ENCODE data around the gene CERS2.

The CERS2 gene

GRCh38 chr1:150995896-150996295, 21.3 kb upstream of the CERS2 start:
- Histone ChIP-seq H3K4me3 (ENCODE audit: low read length) (no peak overlapping the region), H3K9me3 (replicated peaks; ENCODE audit: low read length) (no peaks in the 10 kb centered on the region), H3K4me1 (ENCODE audit: control insufficient read depth, insufficient read depth, low read length) (peaks cover 17% of the 10 kb centered on the region), H3K4me2 (ENCODE audit: low read length) (no peak overlapping the region), H3K9ac (ENCODE audit: low read depth, low read length) (no peak overlapping the region), H3K36me3 (ENCODE audit: insufficient read depth, low read length) (peaks cover 9% of the 10 kb centered on the region), H3K27me3 (ENCODE audit: control insufficient read depth, insufficient read depth, low read length) (no peaks in the 10 kb centered on the region)

- H3K4me3 ChIP-seq (ENCODE audit: low read length): no peak overlapping the region
Observed at GRCh38 chr1:150995460-150995859, 20.8 kb upstream of the CERS2 start.

GRCh38 chr1:150994248-150994647, 19.6 kb upstream of the CERS2 start:
- H3K4me3 ChIP-seq (ENCODE audit: low read length): no peak overlapping the region
- peaks cover 9% of the 10 kb centered on the region for H3K36me3 ChIP-seq (ENCODE audit: insufficient read depth, low read length)
- no peaks in the 10 kb centered on the region for H3K27me3 ChIP-seq (ENCODE audit: control insufficient read depth, insufficient read depth, low read length)
- H3K4me2 ChIP-seq (ENCODE audit: low read length): no peak overlapping the region
- peaks cover 10% of the 10 kb centered on the region for H3K4me1 ChIP-seq (ENCODE audit: control insufficient read depth, insufficient read depth, low read length)
- H3K9ac ChIP-seq (ENCODE audit: low read depth, low read length): no peak overlapping the region
- no peaks in the 10 kb centered on the region for H3K9me3 ChIP-seq (replicated peaks; ENCODE audit: low read length)

More at GRCh38 chr1:150995460-150995859, 20.8 kb upstream of the CERS2 start:
- Histone ChIP-seq H3K9ac (ENCODE audit: low read depth, low read length) (no peak overlapping the region), H3K4me1 (ENCODE audit: control insufficient read depth, insufficient read depth, low read length) (peaks cover 17% of the 10 kb centered on the region), H3K9me3 (replicated peaks; ENCODE audit: low read length) (no peaks in the 10 kb centered on the region), H3K4me2 (ENCODE audit: low read length) (no peak overlapping the region), H3K36me3 (ENCODE audit: insufficient read depth, low read length) (peaks cover 9% of the 10 kb centered on the region), H3K27me3 (ENCODE audit: control insufficient read depth, insufficient read depth, low read length) (no peaks in the 10 kb centered on the region)

GRCh38 chr1:150992626-150993025, 18.0 kb upstream of the CERS2 start:
- H3K36me3 ChIP-seq (ENCODE audit: insufficient read depth, low read length): peaks cover 5% of the 10 kb centered on the region
- H3K9me3 ChIP-seq (replicated peaks; ENCODE audit: low read length): no peaks in the 10 kb centered on the region
- no peak overlapping the region for H3K4me3 ChIP-seq (ENCODE audit: low read length)
- H3K27me3 ChIP-seq (ENCODE audit: control insufficient read depth, insufficient read depth, low read length): no peaks in the 10 kb centered on the region
- H3K9ac ChIP-seq (ENCODE audit: low read depth, low read length): no peak overlapping the region
- peaks cover 3% of the 10 kb centered on the region for H3K4me1 ChIP-seq (ENCODE audit: control insufficient read depth, insufficient read depth, low read length)
- H3K4me2 ChIP-seq (ENCODE audit: low read length): no peak overlapping the region

GRCh38 chr1:150987924-150988323, 13.3 kb upstream of the CERS2 start:
- Histone ChIP-seq H3K4me2 (ENCODE audit: low read length) (no peak overlapping the region), H3K4me1 (ENCODE audit: control insufficient read depth, insufficient read depth, low read length) (no peaks in the 10 kb centered on the region), H3K27me3 (ENCODE audit: control insufficient read depth, insufficient read depth, low read length) (no peaks in the 10 kb centered on the region), H3K36me3 (ENCODE audit: insufficient read depth, low read length) (no peaks in the 10 kb centered on the region), H3K9me3 (replicated peaks; ENCODE audit: low read length) (no peaks in the 10 kb centered on the region), H3K9ac (ENCODE audit: low read depth, low read length) (no peak overlapping the region), H3K4me3 (ENCODE audit: low read length) (no peak overlapping the region)

- Histone ChIP-seq H3K27me3 (ENCODE audit: control insufficient read depth, insufficient read depth, low read length) (no peaks in the 10 kb centered on the region), H3K4me3 (ENCODE audit: low read length) (no peak overlapping the region)
Observed at GRCh38 chr1:150985179-150985825, 10.7 kb upstream of the CERS2 start.

GRCh38 chr1:150981805-150982712, 7.4 kb upstream of the CERS2 start, which contains the start of gene ANXA9:
ANXA9 (plus strand) TSS chr1:150982292; CDS start chr1:150983106, 814 bp downstream.
- no peak within 1 kb of the TSS for H3K9ac ChIP-seq (ENCODE audit: low read depth, low read length)
- no peaks in the 10 kb centered on the region for H3K27me3 ChIP-seq (ENCODE audit: control insufficient read depth, insufficient read depth, low read length)
- no peaks in the 10 kb centered on the region for H3K36me3 ChIP-seq (ENCODE audit: insufficient read depth, low read length)
- no peak within 1 kb of the TSS for H3K4me3 ChIP-seq (ENCODE audit: low read length)
- no peak within 1 kb of the TSS for H3K4me2 ChIP-seq (ENCODE audit: low read length)
- H3K9me3 ChIP-seq (replicated peaks; ENCODE audit: low read length): no peaks in the 10 kb centered on the region
- H3K4me1 ChIP-seq (ENCODE audit: control insufficient read depth, insufficient read depth, low read length): peaks cover 38% of the 10 kb centered on the region

More at GRCh38 chr1:150985179-150985825, 10.7 kb upstream of the CERS2 start:
- no peak overlapping the region for H3K4me2 ChIP-seq (ENCODE audit: low read length)
- no peak overlapping the region for H3K9ac ChIP-seq (ENCODE audit: low read depth, low read length)
- no peaks in the 10 kb centered on the region for H3K9me3 ChIP-seq (replicated peaks; ENCODE audit: low read length)
- H3K36me3 ChIP-seq (ENCODE audit: insufficient read depth, low read length): no peaks in the 10 kb centered on the region
- H3K4me1 ChIP-seq (ENCODE audit: control insufficient read depth, insufficient read depth, low read length): peaks cover 12% of the 10 kb centered on the region

- Histone ChIP-seq H3K4me1 (ENCODE audit: control insufficient read depth, insufficient read depth, low read length) (peaks cover 44% of the 10 kb centered on the region), H3K9me3 (replicated peaks; ENCODE audit: low read length) (no peaks in the 10 kb centered on the region), H3K27me3 (ENCODE audit: control insufficient read depth, insufficient read depth, low read length) (no peaks in the 10 kb centered on the region), H3K9ac (ENCODE audit: low read depth, low read length) (no peak overlapping the region), H3K4me2 (ENCODE audit: low read length) (no peak overlapping the region), H3K4me3 (ENCODE audit: low read length) (no peak overlapping the region), H3K36me3 (ENCODE audit: insufficient read depth, low read length) (no peaks in the 10 kb centered on the region)
Observed at GRCh38 chr1:150981177-150981804, 6.7 kb upstream of the CERS2 start.

GRCh38 chr1:150979092-150980056, 4.7 kb upstream of the CERS2 start:
- no peaks in the 10 kb centered on the region for H3K9me3 ChIP-seq (replicated peaks; ENCODE audit: low read length)
- peaks cover 49% of the 10 kb centered on the region for H3K4me1 ChIP-seq (ENCODE audit: control insufficient read depth, insufficient read depth, low read length)
- no peak overlapping the region for H3K9ac ChIP-seq (ENCODE audit: low read depth, low read length)
- H3K4me2 ChIP-seq (ENCODE audit: low read length): peak overlapping the region; percentile 26
- no peaks in the 10 kb centered on the region for H3K36me3 ChIP-seq (ENCODE audit: insufficient read depth, low read length)
- no peaks in the 10 kb centered on the region for H3K27me3 ChIP-seq (ENCODE audit: control insufficient read depth, insufficient read depth, low read length)
- H3K4me3 ChIP-seq (ENCODE audit: low read length): no peak overlapping the region

- no peaks in the 10 kb centered on the region for H3K36me3 ChIP-seq (ENCODE audit: insufficient read depth, low read length)
- H3K27me3 ChIP-seq (ENCODE audit: control insufficient read depth, insufficient read depth, low read length): no peaks in the 10 kb centered on the region
- no peaks in the 10 kb centered on the region for H3K9me3 ChIP-seq (replicated peaks; ENCODE audit: low read length)
- H3K9ac ChIP-seq (ENCODE audit: low read depth, low read length): peak overlapping the region; percentile 42
- peaks cover 61% of the 10 kb centered on the region for H3K4me1 ChIP-seq (ENCODE audit: control insufficient read depth, insufficient read depth, low read length)
- H3K4me3 ChIP-seq (ENCODE audit: low read length): peak overlapping the region; percentile 43
- H3K4me2 ChIP-seq (ENCODE audit: low read length): peak overlapping the region; percentile 71
Observed at GRCh38 chr1:150976879-150977694, 2.5 kb upstream of the CERS2 start.
